Uterus (tissue), 4 donors: ENCODE data around the gene EXOC4. TPM values are rescaled to one million over a fixed set of nuclear protein-coding genes. Genes with fewer than 3 reads are reported as not detected.

Experiments
- DNase-seq, 2 donors: peaks; one replicate each; pipeline ENCODE4 v3.0.0-alpha.2; 2019 to 2020
- H3K27ac ChIP-seq, 2 donors: fragments of 200-600 bp; sonication (generic); 1 replicate in 1 of 2; 2 replicates in 1 of 2; pipeline ENCODE4 v1.5.1; 2016 to 2018
- H3K27me3 ChIP-seq, 2 donors: fragments of 200-600 bp; sonication (generic); one replicate each; pipeline ENCODE4 v1.5.1; 2018 to 2019; ENCODE audit warnings: control low read depth in 1 of 2
- H3K36me3 ChIP-seq, 2 donors: fragments of 200-600 bp; sonication (generic); one replicate each; pipeline ENCODE4 v1.5.1; 2019; ENCODE audit warnings: control low read depth in 1 of 2
- H3K4me1 ChIP-seq, 2 donors: fragments of 200-600 bp; sonication (generic); one replicate each; pipeline ENCODE4 v1.5.1; 2018 to 2019; ENCODE audit warnings: control low read depth in 1 of 2
- H3K4me3 ChIP-seq, 2 donors: fragments of 200-600 bp; sonication (generic); 1 replicate in 1 of 2; 2 replicates in 1 of 2; pipeline ENCODE4 v1.5.1; 2018 to 2019; ENCODE audit warnings: mild to moderate bottlenecking in 1 of 2
- H3K9me3 ChIP-seq, 2 donors: fragments of 200-600 bp; sonication (generic); one replicate each; pipeline ENCODE4 v1.5.1; 2019; ENCODE audit warnings: control low read depth in 1 of 2
- CTCF ChIP-seq, 4 experiments: fragments of 200-600 bp in 2 of 4; fragments of 450-650 bp in 2 of 4; sonication (generic) in 2 of 4; IDR thresholded peaks; one replicate each; pipeline ENCODE4 v1.5.1; 2016 to 2019; ENCODE audit warnings: antibody characterized with exemption in 4 of 4, mild to moderate bottlenecking in 2 of 4, moderate library complexity in 1 of 4
- POLR2A ChIP-seq, 2 donors: fragments of 450-650 bp; IDR thresholded peaks; one replicate each; pipeline ENCODE4 v1.6.1; 2016; ENCODE audit warnings: antibody characterized with exemption in 2 of 2, mild to moderate bottlenecking in 1 of 2, moderate library complexity in 1 of 2
- intact Hi-C: fragments of 100-400 bp; cut with DNase I; formaldehyde crosslinking; loops from one replicate; pipeline ENCODE4 v1.15.1; 2023; ENCODE audit warnings: low total_unique reads
- total RNA-seq, 4 donors: library from RNA; depleted of rRNA in 3 of 4; stranded (reverse); fragments of >200 nt in 3 of 4; gene quantifications; one replicate each; pipeline versions ENCODE4 v1.1.0 to v1.2.4, GENCODE V29; 2014 to 2023
- donor health status: DM: yes; HTN: yes; CAD: no.

The EXOC4 gene
- total RNA-seq, 4 donors from 2014 or later, result 27.2 to 126 (median 65.4) TPM

- H3K27me3 ChIP-seq, result no peaks in the 10 kb centered on the region
- intact Hi-C loops, result no loop called here
- TF ChIP-seq POLR2A (IDR thresholded peaks at IDR 0.05), result no peak
- H3K27ac ChIP-seq, result no peak overlapping the region
- H3K4me1 ChIP-seq, result no peaks in the 10 kb centered on the region
- no peak overlapping the region for H3K4me3 ChIP-seq
- H3K36me3 ChIP-seq, result no peaks in the 10 kb centered on the region
- no peaks in the 10 kb centered on the region for H3K9me3 ChIP-seq
- DNase-seq, result no peak
These were observed 495.8 kb downstream of the EXOC4 start for GRCh38 chr7:133748443-133749407.

- Histone ChIP-seq H3K27me3 (no peaks in the 10 kb centered on the region), H3K4me3 (no peak overlapping the region), H3K36me3 (no peaks in the 10 kb centered on the region), H3K9me3 (no peaks in the 10 kb centered on the region), H3K27ac (no peak overlapping the region), H3K4me1 (no peaks in the 10 kb centered on the region)
- DNase-seq, result no peak
- no peak for TF ChIP-seq POLR2A (IDR thresholded peaks at IDR 0.05)
- no peak for TF ChIP-seq CTCF (IDR thresholded peaks at IDR 0.05)
- intact Hi-C loops, result no loop called here
These were observed 497.4 kb downstream of the EXOC4 start for GRCh38 chr7:133750287-133750686.

GRCh38 chr7:133751079-133751478 is 498.2 kb downstream of the EXOC4 start:
- Histone ChIP-seq H3K27ac (no peak overlapping the region), H3K36me3 (no peaks in the 10 kb centered on the region), H3K4me1 (no peaks in the 10 kb centered on the region), H3K9me3 (no peaks in the 10 kb centered on the region), H3K27me3 (no peaks in the 10 kb centered on the region), H3K4me3 (no peak overlapping the region)
- intact Hi-C loops, result no loop called here
- no peak for DNase-seq
- TF ChIP-seq POLR2A (IDR thresholded peaks at IDR 0.05), result no peak
- no peak for TF ChIP-seq CTCF (IDR thresholded peaks at IDR 0.05)

GRCh38 chr7:133753513-133753912 is 500.6 kb downstream of the EXOC4 start:
- H3K4me1 ChIP-seq, result no peaks in the 10 kb centered on the region
- TF ChIP-seq CTCF (IDR thresholded peaks at IDR 0.05), result no peak
- TF ChIP-seq POLR2A (IDR thresholded peaks at IDR 0.05), result no peak
- intact Hi-C loops, result no loop called here
- no peaks in the 10 kb centered on the region for H3K9me3 ChIP-seq
- no peak for DNase-seq
- H3K4me3 ChIP-seq, result no peak overlapping the region
- H3K27ac ChIP-seq, result no peak overlapping the region
- no peaks in the 10 kb centered on the region for H3K36me3 ChIP-seq
- H3K27me3 ChIP-seq, result no peaks in the 10 kb centered on the region

- H3K36me3 ChIP-seq, result no peaks in the 10 kb centered on the region
- no peaks in the 10 kb centered on the region for H3K9me3 ChIP-seq
- no peak overlapping the region for H3K4me3 ChIP-seq
- no peaks in the 10 kb centered on the region for H3K27me3 ChIP-seq
- no peak for DNase-seq
- intact Hi-C loops, result no loop called here
- H3K4me1 ChIP-seq, result no peaks in the 10 kb centered on the region
- H3K27ac ChIP-seq, result no peak overlapping the region
- TF ChIP-seq POLR2A (IDR thresholded peaks at IDR 0.05), result no peak
These were observed 501.8 kb downstream of the EXOC4 start for GRCh38 chr7:133754708-133755107.

GRCh38 chr7:133755901-133756300 is 503.0 kb downstream of the EXOC4 start:
- Histone ChIP-seq H3K4me3 (no peak overlapping the region), H3K9me3 (no peaks in the 10 kb centered on the region), H3K27ac (no peak overlapping the region), H3K36me3 (no peaks in the 10 kb centered on the region), H3K27me3 (no peaks in the 10 kb centered on the region), H3K4me1 (no peaks in the 10 kb centered on the region)
- no peak for DNase-seq
- intact Hi-C loops, result no loop called here
- no peak for TF ChIP-seq CTCF (IDR thresholded peaks at IDR 0.05)
